NOMO-1 treated with DMSO at 0.1 percent for 48 hours (cell line): Measurements from ENCODE around the gene NDUFA8.

Source experiments
- DNase-seq: peaks from one replicate; lab custom pipeline; 2025; ENCODE audit not compliant: unreplicated experiment; lab: John Stamatoyannopoulos, UW

NDUFA8 gene

GRCh38 chr9:122186301-122186700, 26.7 kb upstream of the NDUFA8 start:
- no peak for DNase-seq

- DNase-seq: no peak
These were observed 25.0 kb upstream of the NDUFA8 start for GRCh38 chr9:122184551-122184950.

- no peak for DNase-seq
These were observed 23.9 kb upstream of the NDUFA8 start for GRCh38 chr9:122183501-122183900.

GRCh38 chr9:122180633-122181032, 21.1 kb upstream of the NDUFA8 start:
- no peak for DNase-seq

GRCh38 chr9:122179690-122180074, 20.1 kb upstream of the NDUFA8 start:
- no peak for DNase-seq

DNA sequence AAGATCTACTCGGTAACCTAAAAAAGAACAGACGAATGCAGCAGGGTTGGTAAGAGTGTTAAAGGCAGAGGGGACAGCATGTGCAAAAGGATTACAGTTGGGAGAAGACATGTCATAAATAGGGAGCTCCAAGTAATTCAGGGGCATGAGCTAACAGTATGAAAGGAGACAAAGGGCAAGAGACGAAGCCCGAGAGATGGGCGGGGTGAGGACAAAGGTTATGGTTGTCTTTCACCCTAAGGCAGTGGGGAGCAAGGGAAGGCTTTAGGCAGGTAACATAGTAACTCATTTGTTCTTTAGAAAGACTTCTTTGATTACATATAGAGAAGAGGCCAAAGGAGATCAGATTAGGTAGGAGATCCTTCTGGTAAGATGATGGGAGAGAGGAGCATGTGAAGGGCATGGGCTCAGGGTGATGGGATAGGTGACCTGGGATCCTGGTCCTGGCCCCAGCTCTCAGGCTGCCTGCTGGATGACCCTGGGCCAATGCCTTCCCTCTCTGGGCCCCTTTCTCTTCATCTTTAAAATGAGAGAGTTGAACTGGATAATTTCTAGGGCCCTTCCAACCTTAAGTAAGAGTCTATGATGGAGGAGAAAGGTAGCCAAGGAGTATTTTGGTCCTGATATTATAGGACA, 19.6 kb upstream of the NDUFA8 start:
- DNase-seq: no peak

- no peak for DNase-seq
These were observed 17.3 kb upstream of the NDUFA8 start for GRCh38 chr9:122176916-122177315.

GRCh38 chr9:122173670-122174069, 14.1 kb upstream of the NDUFA8 start:
- DNase-seq: no peak

- DNase-seq: no peak
These were observed 12.6 kb upstream of the NDUFA8 start for GRCh38 chr9:122172131-122172530.

- no peak for DNase-seq
These were observed 8.8 kb upstream of the NDUFA8 start for GRCh38 chr9:122168356-122168755.

- no peak for DNase-seq
These were observed 4.7 kb upstream of the NDUFA8 start for GRCh38 chr9:122164286-122164685.

GRCh38 chr9:122162415-122162814, 2.8 kb upstream of the NDUFA8 start:
- no peak for DNase-seq

DNA sequence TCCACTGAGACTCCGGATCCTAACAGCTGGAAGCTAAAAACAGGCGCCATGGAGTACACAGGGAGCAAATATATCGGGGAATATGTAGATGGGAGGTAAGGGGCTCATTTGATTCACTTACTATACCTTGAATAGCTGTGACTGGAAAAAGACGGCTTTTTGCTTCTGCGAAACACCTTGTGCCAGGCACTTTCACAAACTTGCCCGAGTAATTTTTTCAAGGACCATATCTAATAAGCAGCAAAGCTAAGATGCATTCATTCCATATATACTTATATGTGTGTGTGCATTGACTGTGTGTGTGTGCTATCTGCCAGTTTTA, 307 bp upstream of the NDUFA8 start:
- DNase-seq: no peak

DNA sequence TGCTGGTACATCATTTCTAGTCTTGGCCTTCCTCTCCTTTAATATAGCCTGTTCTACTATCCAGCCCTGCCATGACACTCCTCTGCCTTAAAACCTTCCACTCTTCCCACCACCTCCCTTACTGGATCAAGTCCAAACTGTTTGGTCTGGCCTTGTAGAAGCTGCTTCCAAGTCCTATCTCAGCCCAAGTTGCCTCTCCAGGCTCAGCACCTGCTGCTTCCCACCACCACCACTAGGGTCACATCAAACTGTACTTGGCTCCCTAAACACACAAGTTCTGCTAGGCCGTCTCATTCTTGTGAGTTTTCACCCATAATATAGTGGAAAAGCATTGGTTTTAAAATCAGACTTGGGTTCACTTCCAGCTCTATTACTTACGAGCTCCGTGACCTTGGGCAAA, 1.4 kb downstream of the NDUFA8 start:
- DNase-seq: peak; percentile 22

DNA sequence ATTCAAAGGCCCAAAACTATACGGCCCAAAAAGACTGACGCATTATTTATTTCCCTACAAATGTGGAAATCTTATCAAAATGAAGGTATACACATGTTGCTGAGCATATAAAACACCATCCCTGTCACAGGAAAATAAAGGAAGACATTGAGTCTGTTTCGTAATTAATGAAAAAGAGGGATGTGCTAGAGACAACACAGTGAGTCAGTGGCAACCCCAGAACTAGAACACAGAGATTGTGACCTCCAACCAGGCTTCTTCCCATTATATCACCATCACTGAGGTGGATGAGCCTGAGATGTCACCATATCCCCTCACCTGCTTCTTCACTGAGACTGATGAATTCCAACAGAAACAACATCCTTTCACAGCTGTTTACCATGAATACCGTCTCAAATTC, 3.8 kb downstream of the NDUFA8 start:
- DNase-seq: no peak

- DNase-seq: no peak
These were observed 8.2 kb downstream of the NDUFA8 start for GRCh38 chr9:122151267-122151828.

DNA sequence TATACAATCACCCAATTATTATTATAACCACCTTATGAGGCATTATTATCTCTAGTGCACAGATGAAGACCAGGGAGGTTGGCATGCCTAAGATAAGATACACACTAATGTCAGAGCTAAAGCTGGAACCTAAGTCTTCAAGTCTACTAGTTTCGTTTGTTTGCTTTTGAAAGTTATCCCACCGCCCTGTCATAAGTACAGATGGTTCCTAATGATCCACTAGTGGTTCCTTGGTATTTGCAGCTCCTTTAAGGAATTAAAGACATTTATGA, 14.1 kb downstream of the NDUFA8 start:
- DNase-seq: no peak

GRCh38 chr9:122144836-122145591, 14.6 kb downstream of the NDUFA8 start:
- DNase-seq: no peak

- peak; percentile 52 for DNase-seq
These were observed 15.6 kb downstream of the NDUFA8 start for GRCh38 chr9:122143876-122144405.

DNA sequence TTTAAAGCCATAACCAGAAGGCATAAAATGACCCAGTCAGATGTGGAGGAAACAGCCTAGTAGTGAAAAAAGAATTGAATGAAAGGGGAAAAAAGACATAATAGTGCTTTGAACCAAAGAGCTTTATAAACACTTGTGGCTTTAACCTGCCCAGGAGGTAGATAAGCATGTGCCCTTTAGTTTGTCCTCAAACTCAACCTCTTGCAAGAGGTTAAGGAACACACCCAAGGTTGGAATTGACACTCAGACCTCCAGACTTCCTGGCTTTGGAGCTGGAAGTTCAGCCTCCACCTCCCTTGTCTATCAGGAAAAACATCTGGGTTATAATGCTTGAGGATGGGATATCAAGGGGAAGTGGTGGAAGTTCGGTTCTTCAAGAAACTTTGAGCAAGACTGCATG, 16.3 kb downstream of the NDUFA8 start:
- DNase-seq: no peak

GRCh38 chr9:122141671-122142070, 17.9 kb downstream of the NDUFA8 start:
- DNase-seq: no peak

DNA sequence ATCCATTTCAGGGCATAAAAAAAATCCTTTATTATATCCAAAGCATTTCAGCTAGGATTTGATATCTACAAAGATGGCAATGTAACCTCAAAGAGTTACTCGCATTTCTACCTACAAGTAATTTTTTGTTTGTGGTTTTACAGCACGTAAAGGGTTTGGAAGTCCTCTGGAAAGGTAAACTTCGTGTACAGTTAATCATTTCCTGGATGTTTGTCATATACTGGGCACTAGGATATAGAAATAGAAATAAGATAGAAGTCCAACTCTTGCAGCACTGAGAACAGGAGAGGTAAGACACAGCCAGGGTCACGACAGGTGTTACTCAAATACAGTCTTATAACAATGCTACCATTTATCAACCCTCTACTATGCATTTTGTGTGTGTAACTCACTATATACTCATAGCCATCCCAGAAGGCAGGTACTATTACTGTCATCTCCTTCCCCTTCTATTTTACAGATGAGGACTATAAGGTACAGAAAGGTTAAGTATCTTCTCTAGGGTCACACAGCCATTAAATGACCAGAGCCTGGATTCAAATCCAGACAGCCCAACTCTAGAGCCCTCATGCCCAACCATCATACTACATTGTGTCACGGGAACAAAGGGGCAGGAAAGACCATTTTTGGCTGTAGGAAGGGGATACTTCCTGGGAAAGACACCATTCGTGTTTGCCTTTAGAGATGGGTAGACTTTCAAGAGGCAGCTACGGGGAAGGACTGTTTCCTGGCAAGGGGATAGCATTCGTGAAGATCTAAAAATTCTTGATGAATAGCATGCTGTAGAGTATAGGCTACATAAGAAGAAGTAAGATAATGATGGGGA, 19.0 kb downstream of the NDUFA8 start:
- DNase-seq: no peak
